ENCODE data around the gene MATN1. TPM values are rescaled to one million over a fixed set of nuclear protein-coding genes. Genes with fewer than 3 reads are reported as not detected.

Gene MATN1
- total and polyA plus RNA-seq, 2 experiments from 2014 or later, result 0.32 TPM; not detected in 1

DNA sequence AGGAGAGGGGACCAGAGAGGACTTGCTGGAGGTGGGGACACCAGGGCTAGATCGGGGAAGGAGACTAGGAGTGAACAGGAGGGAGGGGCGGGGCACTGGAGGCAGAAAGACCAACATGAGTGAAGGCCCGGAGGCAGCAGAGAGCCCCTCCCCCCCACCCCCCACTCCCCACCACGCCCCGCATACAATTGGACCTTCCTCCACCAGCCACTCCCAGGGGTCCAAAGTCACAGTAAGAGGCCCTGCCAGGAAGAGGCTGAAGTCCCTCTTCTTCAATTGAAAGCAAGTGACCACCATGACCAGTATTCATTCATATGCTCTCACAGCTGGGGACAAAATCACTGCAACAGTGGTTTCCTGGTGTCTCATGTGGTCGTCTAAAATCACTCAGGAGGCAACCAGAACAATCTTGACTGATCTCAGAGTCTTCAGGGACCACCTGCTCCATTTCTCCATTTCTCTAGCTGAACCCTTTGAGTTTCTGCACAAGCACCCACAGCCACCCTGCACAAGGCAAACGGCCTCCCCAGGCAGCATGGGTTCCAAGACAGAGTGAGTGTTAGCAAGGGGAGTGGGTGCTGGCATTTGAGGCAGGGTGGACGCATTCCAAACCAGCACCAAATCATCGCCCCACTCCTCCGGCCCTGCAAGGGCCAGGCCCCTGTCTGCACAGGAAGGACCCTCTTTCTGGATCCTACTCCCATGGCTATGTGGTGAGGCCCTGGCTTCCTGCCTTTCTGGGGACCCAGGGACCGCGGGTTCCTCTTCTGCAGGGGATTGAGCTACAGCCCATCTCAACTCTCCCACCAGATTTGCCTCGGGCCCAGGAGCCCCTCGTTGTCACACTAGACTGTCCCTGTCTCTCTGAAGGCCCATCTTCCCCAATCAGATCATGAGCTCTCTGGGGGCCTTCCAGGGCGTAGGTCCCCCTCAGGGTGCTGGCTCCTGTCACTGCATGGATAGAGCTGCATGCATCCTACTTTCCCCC is 17.2 kb upstream of the MATN1 start:
- 50 to 54% methylated on average over 11 to 15 of the region's 15 CpGs for WGBS, 2 experiments (ENCODE audit: low coverage in 1 of 2, low lambda C conversion rate in 2 of 2, missing lambda C conversion rate in 2 of 2)
- Histone ChIP-seq H3K4me1 (ENCODE audit: insufficient read depth) (no peaks in the 10 kb centered on the region), H3K27me3 (replicated peaks; ENCODE audit: insufficient read depth) (no peaks in the 10 kb centered on the region; the same call in 1 of the 2 replicates), H3K79me2 (ENCODE audit: insufficient read depth) (no peaks in the 10 kb centered on the region), H3K4me2 (ENCODE audit: unreplicated experiment) (no peak overlapping the region), H3K36me3 (ENCODE audit: low read depth) (no peaks in the 10 kb centered on the region), H4K20me1 (ENCODE audit: insufficient read depth) (no peaks in the 10 kb centered on the region), H2AFZ (no peak overlapping the region), H3K4me3 (no peak overlapping the region), H3K9ac (no peak overlapping the region), H3F3A (ENCODE audit: insufficient read depth) (no peaks in the 10 kb centered on the region), H3K9me2 (ENCODE audit: insufficient read depth) (no peaks in the 10 kb centered on the region), H3K27ac (no peak overlapping the region), H3K9me3 (ENCODE audit: low read depth) (no peaks in the 10 kb centered on the region)
- TF ChIP-seq EZH2phosphoT487 (IDR thresholded peaks at IDR 0.05; ENCODE audit: insufficient read depth, low read depth) (no peak), EZH2 (IDR thresholded peaks at IDR 0.05; ENCODE audit: insufficient read depth, poor library complexity, severe bottlenecking) (no peak)
- in situ Hi-C loops (cut with MboI), result no loop called here
- no peak for DNase-seq

- Histone ChIP-seq H2AFZ (no peak overlapping the region), H3K9me2 (ENCODE audit: insufficient read depth) (no peaks in the 10 kb centered on the region), H3K4me3 (no peak overlapping the region), H3K9ac (no peak overlapping the region), H3F3A (ENCODE audit: insufficient read depth) (no peaks in the 10 kb centered on the region), H3K27ac (no peak overlapping the region), H3K4me2 (ENCODE audit: unreplicated experiment) (no peak overlapping the region), H4K20me1 (ENCODE audit: insufficient read depth) (no peaks in the 10 kb centered on the region), H3K4me1 (ENCODE audit: insufficient read depth) (no peaks in the 10 kb centered on the region), H3K27me3 (replicated peaks; ENCODE audit: insufficient read depth) (no peaks in the 10 kb centered on the region; the same call in 1 of the 2 replicates), H3K36me3 (ENCODE audit: low read depth) (no peaks in the 10 kb centered on the region), H3K9me3 (ENCODE audit: low read depth) (no peaks in the 10 kb centered on the region), H3K79me2 (ENCODE audit: insufficient read depth) (no peaks in the 10 kb centered on the region)
- DNase-seq, result no peak
- in situ Hi-C loops (cut with MboI), result no loop called here
- WGBS, 2 experiments (ENCODE audit: low coverage in 1 of 2, low lambda C conversion rate in 2 of 2, missing lambda C conversion rate in 2 of 2), result 76 to 84% methylated on average over 5 to 8 of the region's 8 CpGs
- no peak for TF ChIP-seq EZH2 (IDR thresholded peaks at IDR 0.05; ENCODE audit: insufficient read depth, poor library complexity, severe bottlenecking)
Measured at GRCh38 chr1:30739601-30740000, 16.2 kb upstream of the MATN1 start.

DNA sequence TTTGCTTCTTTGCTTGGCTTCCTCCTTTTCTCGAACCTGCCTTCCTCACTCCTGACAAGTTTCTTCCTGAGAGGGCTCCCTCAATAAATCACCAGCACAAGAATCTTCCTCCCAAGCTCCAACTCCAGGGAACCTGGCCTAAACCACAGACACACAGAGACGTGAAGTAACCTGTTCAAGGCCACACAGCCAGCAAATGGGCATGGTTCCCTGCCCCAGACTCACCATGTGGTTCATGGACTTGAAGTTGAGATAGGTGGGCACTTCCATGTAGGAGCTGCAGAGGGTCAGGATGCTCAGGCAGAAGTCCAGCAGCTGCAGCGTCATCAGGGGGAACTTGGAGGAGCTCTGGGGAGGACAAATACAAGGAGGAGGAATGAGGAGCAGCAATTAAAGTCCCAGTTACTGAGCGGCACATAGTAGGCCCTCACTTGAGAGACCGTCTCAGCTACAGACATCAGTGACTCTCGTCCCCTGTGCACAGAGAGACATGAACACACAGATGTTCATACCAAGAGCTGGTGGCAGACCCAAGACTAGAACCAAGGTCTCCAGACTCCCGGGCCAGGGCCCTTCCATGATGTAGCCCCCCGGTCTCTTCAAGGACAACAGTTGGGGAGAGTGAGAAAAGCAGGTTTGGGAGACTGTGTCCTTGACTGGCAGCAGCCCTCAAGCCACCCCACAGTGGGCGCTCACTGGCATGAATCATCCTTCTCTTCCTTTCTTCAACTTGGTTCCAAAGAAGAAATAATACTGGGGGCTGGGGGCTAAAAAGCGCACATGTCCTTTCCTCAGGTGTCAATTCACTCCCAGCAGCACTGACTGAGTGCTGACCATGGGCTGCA is 15.6 kb upstream of the MATN1 start:
- Histone ChIP-seq H3K4me1 (ENCODE audit: insufficient read depth) (no peaks in the 10 kb centered on the region), H2AFZ (no peak overlapping the region), H4K20me1 (ENCODE audit: insufficient read depth) (no peaks in the 10 kb centered on the region), H3K27ac (no peak overlapping the region), H3K9ac (no peak overlapping the region), H3K27me3 (replicated peaks; ENCODE audit: insufficient read depth) (no peaks in the 10 kb centered on the region; the same call in 1 of the 2 replicates), H3K9me3 (ENCODE audit: low read depth) (no peaks in the 10 kb centered on the region), H3K4me2 (ENCODE audit: unreplicated experiment) (no peak overlapping the region), H3K79me2 (ENCODE audit: insufficient read depth) (no peaks in the 10 kb centered on the region), H3K36me3 (ENCODE audit: low read depth) (no peaks in the 10 kb centered on the region), H3K4me3 (no peak overlapping the region), H3K9me2 (ENCODE audit: insufficient read depth) (no peaks in the 10 kb centered on the region), H3F3A (ENCODE audit: insufficient read depth) (no peaks in the 10 kb centered on the region)
- no peak for DNase-seq
- 69% methylated on average over 10 of the region's 10 CpGs for WGBS, 2 experiments (ENCODE audit: low coverage in 1 of 2, low lambda C conversion rate in 2 of 2, missing lambda C conversion rate in 2 of 2)
- no peak for TF ChIP-seq EZH2 (IDR thresholded peaks at IDR 0.05; ENCODE audit: insufficient read depth, poor library complexity, severe bottlenecking)
- no peak for TF ChIP-seq EZH2phosphoT487 (IDR thresholded peaks at IDR 0.05; ENCODE audit: insufficient read depth, low read depth)
- in situ Hi-C loops (cut with MboI), result no loop called here

DNA sequence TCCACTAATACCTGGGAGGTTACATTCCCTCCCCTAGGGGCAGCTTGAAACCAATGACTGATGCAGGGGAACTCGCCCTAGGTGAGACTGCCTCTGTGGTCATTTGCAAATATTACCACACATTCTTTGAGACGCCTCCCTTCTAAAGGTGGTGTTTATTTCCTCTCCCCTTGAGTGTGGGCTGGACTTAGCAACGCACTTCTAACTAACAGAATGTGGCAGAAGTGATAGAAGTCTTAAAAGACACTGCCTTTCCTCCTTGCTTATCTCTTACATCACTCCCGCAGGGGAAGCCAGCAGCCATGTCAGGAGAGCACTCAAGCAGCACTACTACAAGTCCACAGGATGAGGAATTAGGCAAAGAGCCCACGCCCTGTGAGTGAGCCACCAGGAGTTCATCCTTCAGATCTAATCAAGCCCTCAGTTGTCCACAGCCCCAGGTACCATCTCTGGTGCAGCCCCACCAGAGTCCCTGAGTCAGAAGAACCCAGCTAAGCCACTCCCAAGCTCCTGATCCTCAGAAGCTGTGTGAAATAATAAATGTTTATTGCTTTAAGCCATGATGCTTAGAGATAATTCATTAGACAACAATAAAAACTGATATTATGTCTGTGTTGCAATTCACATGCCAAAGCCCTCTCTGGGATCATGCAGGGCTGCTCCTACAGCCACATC is 14.8 kb upstream of the MATN1 start:
- 54 to 55% methylated on average over 5 of the region's 5 CpGs for WGBS, 2 experiments (ENCODE audit: low coverage in 1 of 2, low lambda C conversion rate in 2 of 2, missing lambda C conversion rate in 2 of 2)
- H3K27me3 ChIP-seq (replicated peaks; ENCODE audit: insufficient read depth), result no peaks in the 10 kb centered on the region; the same call in 1 of the 2 replicates
- no peaks in the 10 kb centered on the region for H3F3A ChIP-seq (ENCODE audit: insufficient read depth)
- no peaks in the 10 kb centered on the region for H3K79me2 ChIP-seq (ENCODE audit: insufficient read depth)
- H3K4me2 ChIP-seq (ENCODE audit: unreplicated experiment), result no peak overlapping the region
- H3K4me1 ChIP-seq (ENCODE audit: insufficient read depth), result no peaks in the 10 kb centered on the region
- H3K9ac ChIP-seq, result no peak overlapping the region
- no peak overlapping the region for H3K4me3 ChIP-seq
- H3K27ac ChIP-seq, result no peak overlapping the region
- no peaks in the 10 kb centered on the region for H3K36me3 ChIP-seq (ENCODE audit: low read depth)
- H3K9me3 ChIP-seq (ENCODE audit: low read depth), result no peaks in the 10 kb centered on the region
- no peak for TF ChIP-seq EZH2 (IDR thresholded peaks at IDR 0.05; ENCODE audit: insufficient read depth, poor library complexity, severe bottlenecking)
- no peak for TF ChIP-seq EZH2phosphoT487 (IDR thresholded peaks at IDR 0.05; ENCODE audit: insufficient read depth, low read depth)
- no peaks in the 10 kb centered on the region for H4K20me1 ChIP-seq (ENCODE audit: insufficient read depth)
- no peak overlapping the region for H2AFZ ChIP-seq
- DNase-seq, result no peak
- H3K9me2 ChIP-seq (ENCODE audit: insufficient read depth), result no peaks in the 10 kb centered on the region
- in situ Hi-C loops (cut with MboI), result no loop called here
